Loucy (cell line): ENCODE results near the gene WDR93.

Experiments
- H2AFZ ChIP-seq: fragments of 200-600 bp; sonication (generic); 2 replicates; pipeline ENCODE4 v1.6.0; 2016; ENCODE audit warnings: antibody characterized with exemption, mild to moderate bottlenecking, low read length, moderate library complexity
- H3F3A ChIP-seq: fragments of 200-600 bp; 2 replicates; pipeline ENCODE4 v1.6.0; 2016; ENCODE audit warnings: antibody characterized with exemption, low read depth, mild to moderate bottlenecking
- H3K27me3 ChIP-seq: fragments of 200-600 bp; sonication (generic); 2 replicates; pipeline ENCODE4 v1.6.1; 2014; ENCODE audit warnings: low read length, mild to moderate bottlenecking; ENCODE audit not compliant: insufficient read depth, poor library complexity, severe bottlenecking
- H3K36me3 ChIP-seq: fragments of 200-600 bp; sonication (generic); 2 replicates; pipeline ENCODE4 v1.6.1; 2016; ENCODE audit warnings: low read length; ENCODE audit not compliant: insufficient read depth
- H3K4me1 ChIP-seq: fragments of 200-600 bp; sonication (generic); 2 replicates; pipeline ENCODE4 v1.5.1; 2014; ENCODE audit warnings: low read length, mild to moderate bottlenecking; ENCODE audit not compliant: insufficient read depth, poor library complexity, severe bottlenecking
- H3K4me2 ChIP-seq: fragments of 200-600 bp; sonication (generic); 2 replicates; pipeline ENCODE4 v1.6.0; 2014; ENCODE audit warnings: antibody characterized with exemption, low read length, low read depth, mild to moderate bottlenecking; ENCODE audit not compliant: poor library complexity, severe bottlenecking
- H3K4me3 ChIP-seq: fragments of 200-600 bp; sonication (generic); 2 replicates; pipeline ENCODE4 v1.5.1; 2014; ENCODE audit warnings: low read length, mild to moderate bottlenecking, mixed read lengths; ENCODE audit not compliant: poor library complexity, severe bottlenecking
- H3K79me2 ChIP-seq: fragments of 200-600 bp; sonication (generic); 2 replicates; pipeline ENCODE4 v1.6.1; 2014; ENCODE audit warnings: low read length; ENCODE audit not compliant: insufficient read depth
- H3K9ac ChIP-seq: fragments of 200-600 bp; sonication (generic); 2 replicates; pipeline ENCODE4 v1.6.0; 2014; ENCODE audit warnings: mild to moderate bottlenecking, low read depth, low read length, moderate library complexity; ENCODE audit not compliant: poor library complexity, severe bottlenecking
- H3K9me2 ChIP-seq: fragments of 200-600 bp; sonication (generic); replicated peaks from 2 replicates; pipeline ENCODE4 v1.6.1; 2016; ENCODE audit warnings: low read depth, low read length, mixed read lengths
- H3K9me3 ChIP-seq: fragments of 200-600 bp; sonication (generic); 2 replicates; pipeline ENCODE4 v1.6.1; 2014; ENCODE audit warnings: mild to moderate bottlenecking, antibody characterized with exemption, low read length, low read depth; ENCODE audit not compliant: insufficient read depth
- H4K20me1 ChIP-seq: fragments of 200-600 bp; sonication (generic); 2 replicates; pipeline ENCODE4 v1.6.0; 2014; ENCODE audit warnings: antibody characterized with exemption, low read length, mild to moderate bottlenecking; ENCODE audit not compliant: insufficient read depth, poor library complexity, severe bottlenecking
- EZH2phosphoT487 ChIP-seq: fragments of 200-600 bp; IDR thresholded peaks from 2 replicates; pipeline ENCODE4 v1.6.1; 2018; ENCODE audit warnings: antibody characterized with exemption, mild to moderate bottlenecking, moderate library complexity, borderline replicate concordance
- TF ChIP-seq, protein P1 (sequence below): fragments of 200-600 bp; sonication (generic); conservative IDR thresholded peaks from 2 replicates; pipeline ENCODE4 v1.5.1; 2014; ENCODE audit warnings: mild to moderate bottlenecking, antibody characterized with exemption, low read length

The WDR93 gene

DNA sequence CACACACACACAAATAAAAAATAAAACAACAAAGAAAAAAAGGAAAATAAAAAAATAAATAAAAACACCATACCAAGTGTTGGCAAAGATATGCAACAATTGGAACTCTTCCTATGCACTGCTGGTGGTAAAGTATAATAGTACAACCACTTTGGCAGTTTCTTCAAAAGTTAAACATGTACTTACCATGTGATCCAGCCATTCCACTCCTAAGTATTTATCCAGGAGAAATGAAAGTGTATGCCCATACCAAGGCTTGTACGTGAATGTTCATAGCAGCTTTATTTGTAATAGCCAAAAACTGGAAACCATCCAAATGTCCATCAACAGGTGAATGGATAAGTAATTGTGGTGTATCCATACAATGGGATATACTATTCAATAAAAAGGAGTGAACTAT, 17.0 kb downstream of the WDR93 start:
- Histone ChIP-seq H3K4me1 (no peaks in the 10 kb centered on the region), H3K9ac (no peak overlapping the region), H2AFZ (no peak overlapping the region), H3K27me3 (no peaks in the 10 kb centered on the region), H3K4me3 (no peak overlapping the region), H3K36me3 (no peaks in the 10 kb centered on the region), H3K9me2 (no peaks in the 10 kb centered on the region), H3K79me2 (no peaks in the 10 kb centered on the region), H3K9me3 (no peaks in the 10 kb centered on the region), H3K4me2 (no peak overlapping the region), H4K20me1 (no peaks in the 10 kb centered on the region), H3F3A (no peaks in the 10 kb centered on the region)
- TF ChIP-seq, protein P1, sequence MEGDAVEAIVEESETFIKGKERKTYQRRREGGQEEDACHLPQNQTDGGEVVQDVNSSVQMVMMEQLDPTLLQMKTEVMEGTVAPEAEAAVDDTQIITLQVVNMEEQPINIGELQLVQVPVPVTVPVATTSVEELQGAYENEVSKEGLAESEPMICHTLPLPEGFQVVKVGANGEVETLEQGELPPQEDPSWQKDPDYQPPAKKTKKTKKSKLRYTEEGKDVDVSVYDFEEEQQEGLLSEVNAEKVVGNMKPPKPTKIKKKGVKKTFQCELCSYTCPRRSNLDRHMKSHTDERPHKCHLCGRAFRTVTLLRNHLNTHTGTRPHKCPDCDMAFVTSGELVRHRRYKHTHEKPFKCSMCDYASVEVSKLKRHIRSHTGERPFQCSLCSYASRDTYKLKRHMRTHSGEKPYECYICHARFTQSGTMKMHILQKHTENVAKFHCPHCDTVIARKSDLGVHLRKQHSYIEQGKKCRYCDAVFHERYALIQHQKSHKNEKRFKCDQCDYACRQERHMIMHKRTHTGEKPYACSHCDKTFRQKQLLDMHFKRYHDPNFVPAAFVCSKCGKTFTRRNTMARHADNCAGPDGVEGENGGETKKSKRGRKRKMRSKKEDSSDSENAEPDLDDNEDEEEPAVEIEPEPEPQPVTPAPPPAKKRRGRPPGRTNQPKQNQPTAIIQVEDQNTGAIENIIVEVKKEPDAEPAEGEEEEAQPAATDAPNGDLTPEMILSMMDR = no peak
- no peak for TF ChIP-seq EZH2phosphoT487

DNA sequence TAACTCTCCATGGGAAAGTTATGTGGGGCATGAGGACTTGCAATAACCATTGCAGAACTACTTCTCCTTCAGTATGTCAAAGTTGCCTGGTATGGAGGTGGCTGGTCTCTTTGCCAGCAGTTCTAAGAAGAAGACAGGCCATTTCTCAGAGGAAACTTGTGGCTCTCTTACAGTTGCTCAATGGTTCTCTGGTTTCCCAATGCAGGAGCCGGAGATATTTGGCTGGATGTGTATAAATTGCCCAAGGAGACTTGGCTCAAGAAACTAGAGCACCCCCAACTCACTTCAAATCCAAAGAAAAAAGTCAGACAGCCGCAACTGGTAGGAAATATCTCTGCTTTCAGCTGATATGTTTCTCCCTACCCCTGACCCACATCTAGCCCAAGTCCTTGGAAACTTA, 24.2 kb downstream of the WDR93 start:
- H3F3A ChIP-seq = no peaks in the 10 kb centered on the region
- H2AFZ ChIP-seq = no peak overlapping the region
- no peak overlapping the region for H3K4me2 ChIP-seq
- no peaks in the 10 kb centered on the region for H3K79me2 ChIP-seq
- H3K4me1 ChIP-seq = no peaks in the 10 kb centered on the region
- H3K9me2 ChIP-seq = no peaks in the 10 kb centered on the region
- TF ChIP-seq, protein P1 = no peak
- no peak for TF ChIP-seq EZH2phosphoT487
- no peaks in the 10 kb centered on the region for H4K20me1 ChIP-seq
- no peak overlapping the region for H3K9ac ChIP-seq
- no peaks in the 10 kb centered on the region for H3K9me3 ChIP-seq
- no peaks in the 10 kb centered on the region for H3K36me3 ChIP-seq
- no peak overlapping the region for H3K4me3 ChIP-seq
- H3K27me3 ChIP-seq = no peaks in the 10 kb centered on the region

DNA sequence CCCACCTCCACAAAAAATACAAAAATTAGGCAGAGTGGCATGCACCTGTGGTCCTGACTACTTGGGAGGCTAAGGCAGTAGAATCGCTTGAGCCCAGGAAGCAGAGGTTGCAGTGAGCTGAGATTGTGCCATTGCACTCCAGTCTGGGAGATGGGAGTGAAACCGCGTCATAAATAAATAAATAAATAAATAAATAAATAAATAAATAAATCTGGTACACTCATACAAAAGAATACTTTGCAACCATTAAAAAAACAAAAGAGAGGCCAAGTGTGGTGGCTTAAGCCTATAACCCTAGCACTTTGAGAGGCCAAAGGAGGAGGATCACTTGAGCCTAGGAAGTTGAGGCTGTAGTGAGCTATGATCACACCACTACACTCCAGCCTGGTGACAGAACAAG, 32.4 kb downstream of the WDR93 start:
- Histone ChIP-seq H3K9me2 (no peaks in the 10 kb centered on the region), H3K79me2 (no peaks in the 10 kb centered on the region)

More for the DNA sequence above, 32.4 kb downstream of the WDR93 start:
- no peak overlapping the region for H3K4me3 ChIP-seq
- no peak overlapping the region for H2AFZ ChIP-seq
- H3K36me3 ChIP-seq = no peaks in the 10 kb centered on the region
- no peaks in the 10 kb centered on the region for H4K20me1 ChIP-seq
- no peaks in the 10 kb centered on the region for H3K4me1 ChIP-seq
- H3K27me3 ChIP-seq = no peaks in the 10 kb centered on the region
- no peaks in the 10 kb centered on the region for H3F3A ChIP-seq
- no peak overlapping the region for H3K4me2 ChIP-seq
- H3K9ac ChIP-seq = no peak overlapping the region
- H3K9me3 ChIP-seq = no peaks in the 10 kb centered on the region
- TF ChIP-seq, protein P1 = no peak
- TF ChIP-seq EZH2phosphoT487 = no peak
